ENCODE measurements around the gene LMBR1. TPM values are rescaled to one million over a fixed set of nuclear protein-coding genes. Genes with fewer than 3 reads are reported as not detected.

The LMBR1 gene
- total and polyA plus RNA-seq, 2 donors (not counting 3 experiments of a cell fraction or from before 2014, with no cell fraction given): 14.0 to 72.9 TPM

DNA sequence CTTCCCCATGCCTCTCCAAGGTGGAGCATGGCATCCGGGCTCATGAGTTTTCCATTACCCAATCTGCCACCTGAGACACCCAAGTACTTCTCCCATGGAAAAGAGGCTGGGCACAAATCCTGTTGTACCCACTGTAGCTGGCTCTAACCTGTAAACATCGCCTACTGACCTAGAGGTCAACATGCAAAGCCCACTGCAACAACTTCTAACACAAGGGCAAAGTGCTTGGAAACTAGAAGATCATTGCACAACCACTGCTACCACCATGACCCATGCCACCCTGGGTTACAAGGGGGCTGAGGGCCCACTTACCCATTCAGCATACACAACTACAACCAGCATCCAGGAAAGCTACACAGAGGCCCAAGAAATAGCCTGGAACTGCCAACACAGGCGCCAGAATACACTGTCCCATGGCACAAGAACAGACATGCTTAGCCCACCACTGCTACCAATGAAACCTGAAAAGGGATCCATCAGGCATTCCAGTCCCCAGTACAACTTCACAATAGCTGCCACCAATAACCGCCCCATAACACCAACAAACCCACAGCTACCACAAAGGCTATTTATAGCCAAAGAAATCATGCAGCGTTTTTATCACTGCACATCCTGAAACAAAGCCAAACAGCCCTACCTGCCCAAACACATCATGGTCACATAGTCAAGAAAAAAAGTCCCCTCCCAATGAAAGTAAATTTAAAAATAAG is 189.1 kb downstream of the LMBR1 start:
- Histone ChIP-seq H3K4me2 (ENCODE audit: insufficient read depth, low read length) (no peak overlapping the region), H4K20me1 (replicated peaks; ENCODE audit: control insufficient read depth, extremely low read depth, insufficient read depth, low read length) (no peaks in the 10 kb centered on the region), H2AFZ (ENCODE audit: low read depth, low read length) (no peak overlapping the region), H3K27me3 (ENCODE audit: control insufficient read depth in 2 of 2, insufficient read depth in 2 of 2, low read length in 2 of 2) (no peaks in the 10 kb centered on the region), H3K9ac (replicated peaks; ENCODE audit: extremely low read depth, insufficient read depth, low read length) (no peak overlapping the region), H3K27ac (ENCODE audit: insufficient read depth, low read depth, low read length) (no peak overlapping the region), H3K4me1 (ENCODE audit: control insufficient read depth, extremely low read depth, insufficient read depth, low read length) (no peaks in the 10 kb centered on the region), H3K9me3 (replicated peaks; ENCODE audit: control insufficient read depth, insufficient read depth, low read length) (no peaks in the 10 kb centered on the region), H3K79me2 (ENCODE audit: control insufficient read depth, insufficient read depth, low read length) (no peaks in the 10 kb centered on the region), H3K9me1 (replicated peaks; ENCODE audit: control insufficient read depth, extremely low read depth, insufficient read depth, low read length) (no peaks in the 10 kb centered on the region), H3K36me3 (ENCODE audit: control insufficient read depth in 2 of 2, extremely low read depth in 1 of 2, insufficient read depth in 2 of 2, low read length in 2 of 2) (no peaks in the 10 kb centered on the region), H3K4me3 (replicated peaks in 1 of 3; ENCODE audit: insufficient read depth in 1 of 3, low read depth in 1 of 3, low read length in 3 of 3) (no peak overlapping the region)
- no TSS peak for BruUV-seq (replicated peaks)
- intact Hi-C loops (cut with micrococcal nuclease) (no loop called here), dilution Hi-C loops (cut with MboI; ENCODE audit: extremely low pct_ligation_motif_present, low sequenced_read_pairs) (no loop called here)
- FAIRE-seq: no peak
- CTCF ChIA-PET: interaction anchor here (0.6 to 0.7 kb wide), 2 partner anchors 11 to 16 kb away, joined by 3 read pairs; no protein-coding TSS in a partner anchor
- DNase-seq (ENCODE audit: low read depth, low spot score): no peak
- POLR2A ChIA-PET: no interaction called here
- TF ChIP-seq FOS (IDR thresholded peaks at IDR 0.05; ENCODE audit: borderline replicate concordance, insufficient read depth, low read length): no peak
- no peak for TF ChIP-seq POLR2AphosphoS5 (IDR thresholded peaks at IDR 0.05; ENCODE audit: insufficient read depth, low read depth, low read length)
- TF ChIP-seq, protein P1, sequence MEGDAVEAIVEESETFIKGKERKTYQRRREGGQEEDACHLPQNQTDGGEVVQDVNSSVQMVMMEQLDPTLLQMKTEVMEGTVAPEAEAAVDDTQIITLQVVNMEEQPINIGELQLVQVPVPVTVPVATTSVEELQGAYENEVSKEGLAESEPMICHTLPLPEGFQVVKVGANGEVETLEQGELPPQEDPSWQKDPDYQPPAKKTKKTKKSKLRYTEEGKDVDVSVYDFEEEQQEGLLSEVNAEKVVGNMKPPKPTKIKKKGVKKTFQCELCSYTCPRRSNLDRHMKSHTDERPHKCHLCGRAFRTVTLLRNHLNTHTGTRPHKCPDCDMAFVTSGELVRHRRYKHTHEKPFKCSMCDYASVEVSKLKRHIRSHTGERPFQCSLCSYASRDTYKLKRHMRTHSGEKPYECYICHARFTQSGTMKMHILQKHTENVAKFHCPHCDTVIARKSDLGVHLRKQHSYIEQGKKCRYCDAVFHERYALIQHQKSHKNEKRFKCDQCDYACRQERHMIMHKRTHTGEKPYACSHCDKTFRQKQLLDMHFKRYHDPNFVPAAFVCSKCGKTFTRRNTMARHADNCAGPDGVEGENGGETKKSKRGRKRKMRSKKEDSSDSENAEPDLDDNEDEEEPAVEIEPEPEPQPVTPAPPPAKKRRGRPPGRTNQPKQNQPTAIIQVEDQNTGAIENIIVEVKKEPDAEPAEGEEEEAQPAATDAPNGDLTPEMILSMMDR (IDR thresholded peaks at IDR 0.05; ENCODE audit: extremely low read depth in 1 of 2, insufficient read depth in 1 of 2, low read depth in 1 of 2, low read length in 2 of 2): no peak
- no peak for TF ChIP-seq MYC (IDR thresholded peaks at IDR 0.05; ENCODE audit: low read depth, low read length)
- TF ChIP-seq, protein P2, sequence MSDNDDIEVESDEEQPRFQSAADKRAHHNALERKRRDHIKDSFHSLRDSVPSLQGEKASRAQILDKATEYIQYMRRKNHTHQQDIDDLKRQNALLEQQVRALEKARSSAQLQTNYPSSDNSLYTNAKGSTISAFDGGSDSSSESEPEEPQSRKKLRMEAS (IDR thresholded peaks at IDR 0.05; ENCODE audit: insufficient read depth, insufficient read length): no peak
- TF ChIP-seq EZH2 (IDR thresholded peaks at IDR 0.05; ENCODE audit: borderline replicate concordance, low read depth, low read length, severe bottlenecking): no peak
- TF ChIP-seq JUN (IDR thresholded peaks at IDR 0.05; ENCODE audit: borderline replicate concordance, insufficient read depth, insufficient read length, low read depth): no peak
- no peak for TF ChIP-seq GATA2 (IDR thresholded peaks at IDR 0.05; ENCODE audit: insufficient read depth, insufficient read length, low read depth, low read length)
- no peak for TF ChIP-seq POLR2A (IDR thresholded peaks at IDR 0.05; ENCODE audit: low read depth, low read length)

Data from endothelial cell of umbilical vein (primary cell).